Measurements from ENCODE around the gene SCT.

SCT gene

DNA sequence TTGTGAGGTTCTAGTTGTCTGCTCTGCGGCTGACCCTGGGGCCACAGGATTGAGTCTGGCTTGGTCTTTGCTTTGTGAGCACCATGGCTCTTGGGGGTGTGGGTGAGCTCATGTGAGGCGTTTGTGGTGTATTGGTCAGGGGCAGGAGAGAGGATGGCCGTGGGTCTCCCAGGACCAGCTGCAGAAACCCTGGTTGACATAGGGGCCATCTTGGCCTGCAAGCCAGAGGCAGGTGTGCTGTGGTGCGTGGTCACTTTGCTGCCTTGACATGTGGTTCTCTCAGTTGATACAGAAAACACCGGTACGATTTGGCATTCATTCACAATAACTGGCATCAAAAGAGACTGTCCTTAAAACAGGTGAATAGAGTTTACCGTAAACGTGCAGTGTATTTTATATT is 39.4 kb downstream of the SCT start:
- no peak for TF ChIP-seq SIN3A (IDR thresholded peaks at IDR 0.05; ENCODE audit: borderline replicate concordance, insufficient read depth, low read length)

DNA sequence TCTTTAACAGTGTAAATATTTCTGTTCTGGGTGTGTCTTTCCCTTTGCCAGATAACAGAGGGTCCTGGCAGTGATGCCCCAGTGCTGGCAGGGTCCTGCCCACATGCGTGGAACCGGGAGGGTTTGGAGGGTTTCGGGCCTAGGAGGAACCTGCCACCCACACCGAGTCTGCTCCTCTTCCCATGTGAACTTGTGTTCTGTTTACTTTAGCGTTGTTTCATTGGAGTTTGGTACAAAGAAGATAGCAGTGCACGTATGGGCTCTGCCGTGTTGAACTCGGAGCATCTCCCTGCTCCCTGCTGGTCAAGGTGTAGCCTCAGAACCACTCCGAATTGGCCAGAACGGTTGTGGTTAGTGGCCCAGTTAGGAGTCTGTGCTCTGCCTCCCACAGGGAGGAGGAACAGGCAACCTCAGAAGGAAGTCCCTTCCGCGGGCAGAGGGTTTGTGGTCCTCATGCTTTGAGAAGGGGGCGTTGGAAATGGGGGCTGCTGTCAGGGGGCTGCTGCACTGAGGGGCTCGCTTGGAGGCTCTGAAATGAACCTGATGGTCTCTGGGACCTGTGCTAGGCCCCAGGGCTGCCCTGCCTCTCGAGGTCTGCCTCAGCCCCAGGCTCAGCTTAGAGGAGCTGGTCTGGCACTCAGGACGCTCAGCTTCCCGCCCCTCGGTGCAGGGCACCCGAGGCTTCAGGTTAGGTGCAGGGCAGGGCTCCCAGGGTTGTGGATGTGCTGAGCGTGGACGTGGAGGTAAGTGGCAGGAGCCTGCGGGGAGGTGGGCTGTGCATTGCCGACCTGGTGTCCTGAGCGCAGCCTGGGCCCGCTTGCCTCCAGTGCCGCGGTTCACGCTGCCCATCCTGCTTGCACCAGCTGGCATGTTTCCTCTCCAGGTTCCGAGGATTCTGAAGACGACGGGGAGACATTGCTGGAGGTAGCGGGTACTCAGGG is 40.3 kb downstream of the SCT start:
- no peak for TF ChIP-seq SIN3A (IDR thresholded peaks at IDR 0.05; ENCODE audit: borderline replicate concordance, insufficient read depth, low read length)
- no peak for TF ChIP-seq FOXP2 (optimal IDR thresholded peaks at IDR 0.05; ENCODE audit: borderline replicate concordance, extremely low read depth, extremely low read length, insufficient read depth)
- TF ChIP-seq POLR2AphosphoS5 (IDR thresholded peaks at IDR 0.05; ENCODE audit: low read depth, low read length) = no peak
- TF ChIP-seq, protein P1, sequence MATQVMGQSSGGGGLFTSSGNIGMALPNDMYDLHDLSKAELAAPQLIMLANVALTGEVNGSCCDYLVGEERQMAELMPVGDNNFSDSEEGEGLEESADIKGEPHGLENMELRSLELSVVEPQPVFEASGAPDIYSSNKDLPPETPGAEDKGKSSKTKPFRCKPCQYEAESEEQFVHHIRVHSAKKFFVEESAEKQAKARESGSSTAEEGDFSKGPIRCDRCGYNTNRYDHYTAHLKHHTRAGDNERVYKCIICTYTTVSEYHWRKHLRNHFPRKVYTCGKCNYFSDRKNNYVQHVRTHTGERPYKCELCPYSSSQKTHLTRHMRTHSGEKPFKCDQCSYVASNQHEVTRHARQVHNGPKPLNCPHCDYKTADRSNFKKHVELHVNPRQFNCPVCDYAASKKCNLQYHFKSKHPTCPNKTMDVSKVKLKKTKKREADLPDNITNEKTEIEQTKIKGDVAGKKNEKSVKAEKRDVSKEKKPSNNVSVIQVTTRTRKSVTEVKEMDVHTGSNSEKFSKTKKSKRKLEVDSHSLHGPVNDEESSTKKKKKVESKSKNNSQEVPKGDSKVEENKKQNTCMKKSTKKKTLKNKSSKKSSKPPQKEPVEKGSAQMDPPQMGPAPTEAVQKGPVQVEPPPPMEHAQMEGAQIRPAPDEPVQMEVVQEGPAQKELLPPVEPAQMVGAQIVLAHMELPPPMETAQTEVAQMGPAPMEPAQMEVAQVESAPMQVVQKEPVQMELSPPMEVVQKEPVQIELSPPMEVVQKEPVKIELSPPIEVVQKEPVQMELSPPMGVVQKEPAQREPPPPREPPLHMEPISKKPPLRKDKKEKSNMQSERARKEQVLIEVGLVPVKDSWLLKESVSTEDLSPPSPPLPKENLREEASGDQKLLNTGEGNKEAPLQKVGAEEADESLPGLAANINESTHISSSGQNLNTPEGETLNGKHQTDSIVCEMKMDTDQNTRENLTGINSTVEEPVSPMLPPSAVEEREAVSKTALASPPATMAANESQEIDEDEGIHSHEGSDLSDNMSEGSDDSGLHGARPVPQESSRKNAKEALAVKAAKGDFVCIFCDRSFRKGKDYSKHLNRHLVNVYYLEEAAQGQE (IDR thresholded peaks at IDR 0.05; ENCODE audit: insufficient read depth in 1 of 2, low read depth in 2 of 2, low read length in 2 of 2) = no peak
- no peak for TF ChIP-seq TAF1 (IDR thresholded peaks at IDR 0.05; ENCODE audit: borderline replicate concordance, insufficient read depth, low read length)

DNA sequence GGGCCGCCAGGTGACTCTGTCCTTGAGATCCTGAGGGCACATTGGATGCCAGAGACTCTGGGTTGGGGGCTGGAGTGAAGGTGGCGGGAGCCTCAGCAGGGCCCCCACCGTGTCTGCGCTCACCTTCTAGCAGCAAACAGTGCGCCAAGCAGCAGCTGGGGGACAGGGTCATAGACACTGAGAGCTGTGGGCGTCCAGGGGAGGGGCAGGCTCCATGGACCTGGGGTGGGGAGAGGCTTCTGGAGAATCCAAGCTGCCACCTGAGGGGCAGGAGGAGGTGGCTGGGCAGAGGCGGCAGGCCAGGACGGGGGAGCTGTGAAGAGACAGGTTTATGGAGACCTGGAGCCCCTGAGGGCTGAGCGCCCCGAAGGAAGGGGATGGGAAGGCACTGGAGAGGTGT is 42.7 kb downstream of the SCT start:
- TF ChIP-seq TAF1 (IDR thresholded peaks at IDR 0.05; ENCODE audit: borderline replicate concordance, insufficient read depth, low read length) (no peak), SIN3A (IDR thresholded peaks at IDR 0.05; ENCODE audit: borderline replicate concordance, insufficient read depth, low read length) (no peak), FOXP2 (optimal IDR thresholded peaks at IDR 0.05; ENCODE audit: borderline replicate concordance, extremely low read depth, extremely low read length, insufficient read depth) (no peak)

DNA sequence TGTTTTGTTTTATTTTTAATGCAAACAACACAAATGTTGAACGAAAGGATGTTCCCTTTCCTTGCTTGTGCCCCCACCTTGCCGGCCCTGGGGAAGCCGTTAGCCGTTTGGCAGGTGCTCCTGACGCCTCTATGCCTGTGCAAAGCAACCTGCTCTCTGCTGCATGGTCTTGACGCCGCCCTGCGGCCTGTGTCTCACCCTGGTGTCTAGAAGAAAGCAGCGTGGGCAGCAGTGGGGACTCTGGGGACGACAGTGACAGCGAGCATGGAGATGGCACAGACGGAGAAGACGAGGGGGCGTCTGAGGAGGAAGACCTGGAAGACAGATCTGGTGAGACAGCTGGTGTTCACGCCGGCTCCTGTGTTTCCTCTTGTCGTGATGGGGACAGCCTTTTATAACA is 45.2 kb downstream of the SCT start:
- TF ChIP-seq FOXP2 (optimal IDR thresholded peaks at IDR 0.05; ENCODE audit: borderline replicate concordance, extremely low read depth, extremely low read length, insufficient read depth) = no peak

DNA sequence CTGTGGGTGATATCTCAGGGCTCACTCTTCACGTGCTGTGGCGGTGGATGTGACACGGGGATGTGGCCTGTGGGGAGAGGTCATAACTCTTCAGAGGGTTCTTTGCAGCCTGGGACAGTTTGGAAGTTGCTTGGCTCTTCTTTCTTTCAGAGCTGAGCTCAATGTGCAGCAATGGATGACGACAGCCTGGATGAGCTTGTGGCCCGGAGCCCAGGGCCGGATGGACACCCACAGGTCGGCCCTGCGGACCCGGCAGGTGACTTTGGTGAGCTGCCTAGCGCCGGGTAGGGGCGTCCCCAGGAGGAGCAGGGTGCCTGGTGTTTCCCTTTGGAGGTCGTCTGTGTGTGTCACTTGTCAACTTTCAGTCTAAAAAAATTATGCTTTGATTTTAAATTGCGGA is 45.6 kb downstream of the SCT start:
- TF ChIP-seq POLR2AphosphoS5 (IDR thresholded peaks at IDR 0.05; ENCODE audit: low read depth, low read length) = no peak
- no peak for TF ChIP-seq FOXP2 (optimal IDR thresholded peaks at IDR 0.05; ENCODE audit: borderline replicate concordance, extremely low read depth, extremely low read length, insufficient read depth)
- TF ChIP-seq TAF1 (IDR thresholded peaks at IDR 0.05; ENCODE audit: borderline replicate concordance, insufficient read depth, low read length) = no peak
- TF ChIP-seq, protein P1 (IDR thresholded peaks at IDR 0.05; ENCODE audit: insufficient read depth in 1 of 2, low read depth in 2 of 2, low read length in 2 of 2) = no peak

DNA sequence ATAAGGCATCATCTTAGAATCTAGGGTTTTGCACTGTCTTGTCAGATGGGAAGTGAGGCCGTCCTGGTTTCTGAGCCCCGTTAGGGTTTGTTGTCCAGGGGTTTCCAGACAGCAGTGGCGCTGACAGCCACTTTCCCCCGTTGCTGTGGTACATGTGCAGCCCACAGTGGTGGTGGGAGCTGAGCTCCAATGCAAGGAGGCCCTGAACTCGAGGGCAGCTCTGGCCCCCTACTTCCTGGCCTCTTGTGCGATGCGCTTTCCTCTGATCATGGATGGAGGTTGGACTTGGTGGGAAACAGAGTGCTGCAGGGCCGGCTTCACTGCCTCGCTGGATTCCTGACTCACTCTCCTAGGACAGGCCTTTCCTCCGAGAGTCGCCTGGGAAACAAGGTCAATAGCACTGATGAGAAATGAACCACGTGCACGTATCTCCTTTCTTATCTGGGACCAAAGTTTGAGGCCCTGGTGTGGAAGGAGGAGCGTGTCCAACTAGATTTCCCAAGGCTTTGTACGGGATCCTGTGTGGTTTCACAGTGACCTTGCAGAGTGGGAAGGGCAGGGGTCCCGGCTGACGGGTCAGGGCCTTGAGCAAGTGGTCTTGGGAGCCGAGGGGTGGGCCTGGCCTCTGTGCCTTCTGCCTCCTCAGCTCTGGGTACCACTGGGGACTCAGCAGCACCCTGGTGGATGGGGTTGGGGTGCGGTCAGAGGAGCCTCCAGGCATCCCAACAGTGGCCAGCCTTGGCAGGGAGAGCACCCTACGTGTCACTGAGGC is 47.0 kb downstream of the SCT start:
- TF ChIP-seq, protein P1 (IDR thresholded peaks at IDR 0.05; ENCODE audit: insufficient read depth in 1 of 2, low read depth in 2 of 2, low read length in 2 of 2) = no peak
- TF ChIP-seq POLR2AphosphoS5 (IDR thresholded peaks at IDR 0.05; ENCODE audit: low read depth, low read length) = no peak
- TF ChIP-seq SIN3A (IDR thresholded peaks at IDR 0.05; ENCODE audit: borderline replicate concordance, insufficient read depth, low read length) = no peak
- TF ChIP-seq TAF1 (IDR thresholded peaks at IDR 0.05; ENCODE audit: borderline replicate concordance, insufficient read depth, low read length) = no peak
- no peak for TF ChIP-seq FOXP2 (optimal IDR thresholded peaks at IDR 0.05; ENCODE audit: borderline replicate concordance, extremely low read depth, extremely low read length, insufficient read depth)
